Measurements from ENCODE around the gene TBC1D14. TPM values are rescaled to one million over a fixed set of nuclear protein-coding genes. Genes with fewer than 3 reads are reported as not detected.

The TBC1D14 gene
- total RNA-seq, 1 experiment from 2014 or later = 44.3 TPM

- Histone ChIP-seq H3K9me3 (ENCODE audit: low read depth, low read length, poor library complexity, severe bottlenecking) (no peaks in the 10 kb centered on the region), H3K27ac (ENCODE audit: low read depth, low read length, poor library complexity, severe bottlenecking) (no peak overlapping the region), H3K27me3 (replicated peaks; ENCODE audit: insufficient read depth, low read depth, low read length, poor library complexity) (no peaks in the 10 kb centered on the region), H3K36me3 (ENCODE audit: insufficient read depth, low read length, poor library complexity, severe bottlenecking) (peaks cover 63% of the 10 kb centered on the region), H3K4me3 (ENCODE audit: low read depth, low read length, poor library complexity, severe bottlenecking) (no peak overlapping the region), H3K4me1 (ENCODE audit: insufficient read depth, low read length, poor library complexity, severe bottlenecking) (no peaks in the 10 kb centered on the region)
- no peak for TF ChIP-seq CTCF (conservative IDR thresholded peaks at IDR 0.05; ENCODE audit: low read depth, low read length)
- no peak for TF ChIP-seq EZH2 (IDR thresholded peaks at IDR 0.05; ENCODE audit: borderline replicate concordance, low read depth, low read length, poor library complexity, severe bottlenecking)
- BruUV-seq (replicated peaks) = no TSS peak
- POLR2A ChIA-PET (ENCODE audit: low non-redundant PET) = no interaction called here
- intact Hi-C loops (cut with micrococcal nuclease; ENCODE audit: unreplicated experiment) = loop anchor here (1.0 to 5.0 kb wide), 2 partner anchors 91 to 153 kb away; partner anchors contain the start of gene KIAA0232
- CTCF ChIA-PET = interaction anchor here (0.5 to 2.4 kb wide), 8 partner anchors 13 to 217 kb away, joined by 3 to 31 read pairs (median 3); partner anchors contain the start of gene BLOC1S4
- no peak for DNase-seq (ENCODE audit: low spot score)
Observed at GRCh38 chr4:6873291-6873690, 36.3 kb upstream of the TBC1D14 start.

DNA sequence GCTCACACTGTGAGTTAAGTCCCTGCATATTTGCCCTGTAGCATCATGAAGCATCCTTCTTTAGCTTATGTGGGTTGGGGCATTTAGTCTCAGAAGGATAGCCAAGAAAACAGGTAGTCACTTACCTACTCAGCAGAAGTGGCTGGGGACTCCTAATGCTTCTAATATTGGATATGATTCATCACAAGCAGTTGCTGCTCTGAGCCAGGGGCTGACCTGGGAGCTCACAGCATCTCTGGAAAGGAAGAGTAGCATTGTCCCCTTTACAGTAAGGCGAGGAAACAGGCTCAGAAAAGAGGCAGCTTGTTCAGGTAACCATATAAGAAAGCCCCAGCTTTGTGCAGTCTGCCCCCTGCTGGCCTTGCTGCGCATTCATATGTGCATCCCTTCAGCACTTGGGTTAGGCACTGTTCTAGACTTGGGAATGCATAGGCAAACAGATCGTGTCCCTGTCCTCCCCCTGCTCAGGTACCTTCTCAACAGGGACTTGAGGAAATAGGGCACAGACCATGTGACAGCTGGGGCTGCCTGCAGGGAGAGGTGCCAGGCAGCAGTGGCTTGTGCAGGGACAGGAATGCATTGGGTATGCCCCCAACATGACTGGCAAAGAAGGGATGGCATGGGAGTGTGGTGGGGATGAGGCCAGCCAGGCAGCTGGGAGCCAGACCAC, 35.7 kb upstream of the TBC1D14 start:
- Histone ChIP-seq H3K27ac (ENCODE audit: low read depth, low read length, poor library complexity, severe bottlenecking) (no peak overlapping the region), H3K36me3 (ENCODE audit: insufficient read depth, low read length, poor library complexity, severe bottlenecking) (peaks cover 69% of the 10 kb centered on the region), H3K4me1 (ENCODE audit: insufficient read depth, low read length, poor library complexity, severe bottlenecking) (no peaks in the 10 kb centered on the region), H3K4me3 (ENCODE audit: low read depth, low read length, poor library complexity, severe bottlenecking) (no peak overlapping the region), H3K9me3 (ENCODE audit: low read depth, low read length, poor library complexity, severe bottlenecking) (no peaks in the 10 kb centered on the region), H3K27me3 (replicated peaks; ENCODE audit: insufficient read depth, low read depth, low read length, poor library complexity) (no peaks in the 10 kb centered on the region)
- ChIA-PET CTCF (interaction anchor here (0.6 to 2.4 kb wide), 6 partner anchors 12 to 157 kb away, joined by 3 to 31 read pairs (median 3); partner anchors contain the start of gene BLOC1S4), POLR2A (ENCODE audit: low non-redundant PET) (no interaction called here)
- TF ChIP-seq CTCF (conservative IDR thresholded peaks at IDR 0.05; ENCODE audit: low read depth, low read length) (peak; percentile 84), EZH2 (IDR thresholded peaks at IDR 0.05; ENCODE audit: borderline replicate concordance, low read depth, low read length, poor library complexity, severe bottlenecking) (no peak)
- BruUV-seq (replicated peaks) = no TSS peak
- intact Hi-C loops (cut with micrococcal nuclease; ENCODE audit: unreplicated experiment) = loop anchor here (1.0 to 5.0 kb wide), 2 partner anchors 92 to 154 kb away; partner anchors contain the start of gene KIAA0232
- peak; percentile 67 for DNase-seq (ENCODE audit: low spot score)

DNA sequence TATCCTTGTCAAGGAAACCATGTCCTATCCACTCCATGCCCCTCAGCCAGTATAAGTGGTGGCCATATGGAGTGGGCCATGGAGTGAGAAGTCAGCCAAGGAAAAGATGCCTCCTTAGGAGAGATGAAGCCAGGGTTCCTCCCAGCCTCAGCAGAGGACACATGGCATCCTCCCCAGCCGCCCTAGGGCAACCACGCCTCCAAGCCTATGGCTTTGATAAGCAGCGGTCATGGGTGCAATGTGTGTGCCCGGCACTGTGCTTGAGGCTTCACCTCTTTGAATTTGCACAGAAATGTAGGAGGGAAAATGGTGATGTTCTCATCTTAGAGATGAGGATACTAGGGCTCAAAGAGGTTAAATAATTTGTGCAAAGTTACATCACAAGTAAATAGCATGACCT, 34.6 kb upstream of the TBC1D14 start:
- ChIA-PET POLR2A (ENCODE audit: low non-redundant PET) (no interaction called here), CTCF (no interaction called here)
- Histone ChIP-seq H3K36me3 (ENCODE audit: insufficient read depth, low read length, poor library complexity, severe bottlenecking) (peaks cover 74% of the 10 kb centered on the region), H3K27me3 (replicated peaks; ENCODE audit: insufficient read depth, low read depth, low read length, poor library complexity) (no peaks in the 10 kb centered on the region), H3K9me3 (ENCODE audit: low read depth, low read length, poor library complexity, severe bottlenecking) (no peaks in the 10 kb centered on the region), H3K4me3 (ENCODE audit: low read depth, low read length, poor library complexity, severe bottlenecking) (no peak overlapping the region), H3K27ac (ENCODE audit: low read depth, low read length, poor library complexity, severe bottlenecking) (no peak overlapping the region), H3K4me1 (ENCODE audit: insufficient read depth, low read length, poor library complexity, severe bottlenecking) (no peaks in the 10 kb centered on the region)
- TF ChIP-seq EZH2 (IDR thresholded peaks at IDR 0.05; ENCODE audit: borderline replicate concordance, low read depth, low read length, poor library complexity, severe bottlenecking) (no peak), CTCF (conservative IDR thresholded peaks at IDR 0.05; ENCODE audit: low read depth, low read length) (no peak)
- DNase-seq (ENCODE audit: low spot score) = no peak
- intact Hi-C loops (cut with micrococcal nuclease; ENCODE audit: unreplicated experiment) = loop anchor here (5.0 kb wide), 1 partner anchor 93 kb away; the partner anchor contains the start of gene KIAA0232
- BruUV-seq (replicated peaks) = no TSS peak
